ENCODE measurements around the gene AANAT.

GRCh38 chr17:76427501-76428231 is 39.7 kb upstream of the AANAT start:
- TF ChIP-seq CTCF (IDR thresholded peaks at IDR 0.05) (no peak), EP300 (IDR thresholded peaks at IDR 0.05; ENCODE audit: low read depth) (no peak)

Data from transverse colon (tissue), 3 donors.